ENCODE data around the gene LRRC42. TPM values are rescaled to one million over a fixed set of nuclear protein-coding genes. Genes with fewer than 3 reads are reported as not detected.
"Not testable (repeated sequence)": the region's sequence is repeated elsewhere in the genome, so short reads cannot be mapped to it uniquely, and the experiment has no call there.

The LRRC42 gene
- total RNA-seq, 1 donor from 2014 or later: 32.0 TPM

- no peak for DNase-seq (ENCODE audit: extremely low read depth, low read depth, low spot score)
Measured at GRCh38 chr1:53964109-53964508, 18.0 kb downstream of the LRRC42 start.

- no peak for DNase-seq (ENCODE audit: extremely low read depth, low read depth, low spot score)
Measured at GRCh38 chr1:53966794-53967193, 20.6 kb downstream of the LRRC42 start.

- no peak for DNase-seq (ENCODE audit: extremely low read depth, low read depth, low spot score)
Measured at GRCh38 chr1:53967409-53968124, 21.4 kb downstream of the LRRC42 start.

GRCh38 chr1:53968125-53968513, 22.0 kb downstream of the LRRC42 start:
- DNase-seq (ENCODE audit: extremely low read depth, low read depth, low spot score): no peak

- not testable (repeated sequence) for DNase-seq (ENCODE audit: extremely low read depth, low read depth, low spot score)
Measured at GRCh38 chr1:53969323-53969722, 23.2 kb downstream of the LRRC42 start.

GRCh38 chr1:53971718-53972117, 25.6 kb downstream of the LRRC42 start:
- no peak for DNase-seq (ENCODE audit: extremely low read depth, low read depth, low spot score)

- no peak for DNase-seq (ENCODE audit: extremely low read depth, low read depth, low spot score)
Measured at GRCh38 chr1:53975861-53976260, 29.7 kb downstream of the LRRC42 start.

GRCh38 chr1:53979712-53980450, 33.7 kb downstream of the LRRC42 start:
- DNase-seq (ENCODE audit: extremely low read depth, low read depth, low spot score): no peak

- DNase-seq (ENCODE audit: extremely low read depth, low read depth, low spot score): no peak
Measured at GRCh38 chr1:53981220-53981619, 35.1 kb downstream of the LRRC42 start.

GRCh38 chr1:53982034-53982762, 36.0 kb downstream of the LRRC42 start:
- no peak for DNase-seq (ENCODE audit: extremely low read depth, low read depth, low spot score)

GRCh38 chr1:53982763-53983104, 36.6 kb downstream of the LRRC42 start:
- DNase-seq (ENCODE audit: extremely low read depth, low read depth, low spot score): no peak

- no peak for DNase-seq (ENCODE audit: extremely low read depth, low read depth, low spot score)
Measured at GRCh38 chr1:53984726-53985125, 38.6 kb downstream of the LRRC42 start.

GRCh38 chr1:53986458-53986857, 40.3 kb downstream of the LRRC42 start:
- no peak for DNase-seq (ENCODE audit: extremely low read depth, low read depth, low spot score)

- no peak for DNase-seq (ENCODE audit: extremely low read depth, low read depth, low spot score)
Measured at GRCh38 chr1:53987880-53988279, 41.7 kb downstream of the LRRC42 start.

GRCh38 chr1:53992085-53992874, 46.1 kb downstream of the LRRC42 start:
- no peak for DNase-seq (ENCODE audit: extremely low read depth, low read depth, low spot score)

GRCh38 chr1:53994516-53994915, 48.4 kb downstream of the LRRC42 start:
- DNase-seq (ENCODE audit: extremely low read depth, low read depth, low spot score): not testable (repeated sequence)

- DNase-seq (ENCODE audit: extremely low read depth, low read depth, low spot score): no peak
Measured at GRCh38 chr1:53995683-53996082, 49.5 kb downstream of the LRRC42 start.

- DNase-seq (ENCODE audit: extremely low read depth, low read depth, low spot score): no peak
Measured at GRCh38 chr1:53998223-53998622, 52.1 kb downstream of the LRRC42 start.

GRCh38 chr1:53999920-54000319, 53.8 kb downstream of the LRRC42 start:
- no peak for DNase-seq (ENCODE audit: extremely low read depth, low read depth, low spot score)

- DNase-seq (ENCODE audit: extremely low read depth, low read depth, low spot score): no peak
Measured at GRCh38 chr1:54001591-54001990, 55.4 kb downstream of the LRRC42 start.
